Subcutaneous abdominal adipose tissue (tissue), 5 donors: Measurements from ENCODE around the gene CHRM3.

Experiments
- H3K27ac ChIP-seq: one replicate; pipeline ENCODE4 v1.7.0; 2013; ENCODE audit warnings: low read depth, mild to moderate bottlenecking, inconsistent platforms, low read length, moderate library complexity
- H3K27me3 ChIP-seq, 5 donors: one replicate each; pipeline ENCODE4 v1.7.0; 2013; ENCODE audit warnings: low read length in 5 of 5, inconsistent platforms in 1 of 5; ENCODE audit not compliant: control insufficient read depth in 5 of 5, insufficient read depth in 4 of 5
- H3K36me3 ChIP-seq, 5 donors: one replicate each; pipeline ENCODE4 v1.7.0; 2013; ENCODE audit warnings: low read length in 5 of 5; ENCODE audit not compliant: control insufficient read depth in 5 of 5, insufficient read depth in 5 of 5
- H3K4me1 ChIP-seq, 5 donors: one replicate each; pipeline ENCODE4 v1.7.0; 2013; ENCODE audit warnings: low read length in 5 of 5, mild to moderate bottlenecking in 3 of 5, moderate library complexity in 1 of 5; ENCODE audit not compliant: control insufficient read depth in 5 of 5, insufficient read depth in 5 of 5
- H3K4me3 ChIP-seq, 5 donors: one replicate each; pipeline ENCODE4 v1.7.0; 2013; ENCODE audit warnings: low read length in 5 of 5, low read depth in 1 of 5
- H3K9ac ChIP-seq, 5 donors: one replicate each; pipeline ENCODE4 v1.7.0; 2013; ENCODE audit warnings: low read length in 5 of 5, mild to moderate bottlenecking in 4 of 5, moderate library complexity in 3 of 5
- H3K9me3 ChIP-seq, 5 donors: one replicate each; pipeline ENCODE4 v1.7.0; 2013; ENCODE audit warnings: low read length in 5 of 5; ENCODE audit not compliant: control insufficient read depth in 5 of 5
- donor health status: healthy.
- donor health status: healthy.
- donor health status: healthy.
- donor health status: healthy.
- donor health status: healthy.

CHRM3 gene

DNA sequence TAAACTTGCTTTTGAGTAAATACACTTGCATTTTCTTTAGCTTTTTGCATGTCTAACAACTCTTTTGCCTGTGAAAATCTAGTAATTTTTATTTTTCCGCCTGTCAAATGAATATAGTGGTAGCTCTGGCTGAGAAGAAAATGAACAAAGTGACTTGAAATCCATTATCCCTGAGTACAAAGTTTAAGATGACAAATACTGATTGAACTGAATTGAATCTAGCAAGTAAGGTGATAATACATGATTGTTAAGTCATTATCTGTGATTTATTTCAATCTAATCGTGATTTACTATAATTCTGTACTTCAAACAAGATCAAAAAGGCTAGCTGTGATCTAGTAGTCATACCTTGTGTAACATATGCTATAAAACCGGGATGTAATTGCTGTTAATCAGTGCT, 42.8 kb downstream of the CHRM3 start:
- Histone ChIP-seq H3K9me3 (no peaks in the 10 kb centered on the region), H3K4me1 (no peaks in the 10 kb centered on the region), H3K27ac (no peak overlapping the region), H3K4me3 (no peak overlapping the region), H3K9ac (no peak overlapping the region), H3K36me3 (no peaks in the 10 kb centered on the region), H3K27me3 (no peaks in the 10 kb centered on the region)

DNA sequence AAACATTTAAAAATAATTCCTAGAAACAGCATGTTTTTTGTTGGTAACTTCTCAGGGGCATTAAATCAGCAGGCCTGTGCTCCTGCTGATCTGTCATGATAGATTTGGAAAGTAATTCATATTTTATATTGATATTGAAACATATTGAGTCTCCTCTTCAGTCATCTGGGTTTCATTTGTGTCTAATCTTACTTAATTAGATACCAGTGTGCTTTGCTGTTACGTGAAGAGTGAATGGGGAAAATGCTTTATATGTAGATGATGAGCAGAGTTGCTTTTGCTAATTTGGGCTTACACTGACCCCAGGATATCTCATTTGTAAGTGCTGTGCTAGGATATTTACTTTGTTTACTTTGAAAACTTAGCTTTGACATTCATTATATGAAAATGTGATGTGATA, 45.9 kb downstream of the CHRM3 start:
- Histone ChIP-seq H3K4me1 (no peaks in the 10 kb centered on the region), H3K4me3 (no peak overlapping the region), H3K9me3 (no peaks in the 10 kb centered on the region), H3K36me3 (no peaks in the 10 kb centered on the region), H3K27ac (no peak overlapping the region), H3K9ac (no peak overlapping the region), H3K27me3 (no peaks in the 10 kb centered on the region)

DNA sequence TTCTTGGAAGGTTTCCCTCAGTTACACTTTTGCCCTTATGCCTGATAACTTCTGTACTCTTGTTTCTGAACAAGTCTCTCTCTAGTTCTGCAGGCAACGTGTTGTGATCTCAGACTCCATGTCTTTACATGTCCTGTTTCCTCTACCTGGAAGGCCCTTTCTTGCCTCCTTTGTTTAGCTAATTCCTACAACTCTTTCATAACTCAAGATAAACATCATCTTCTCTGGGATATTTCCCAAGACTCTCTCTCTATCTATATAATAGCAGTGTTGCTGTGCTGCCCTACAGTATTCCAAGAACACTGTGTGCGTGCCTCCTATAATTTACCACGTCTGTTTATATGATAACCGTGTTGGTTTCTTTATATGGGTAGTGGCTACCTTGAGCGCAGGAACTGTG, 47.8 kb downstream of the CHRM3 start:
- H3K9ac ChIP-seq: no peak overlapping the region
- H3K4me1 ChIP-seq: no peaks in the 10 kb centered on the region
- no peak overlapping the region for H3K27ac ChIP-seq
- H3K9me3 ChIP-seq: no peaks in the 10 kb centered on the region
- no peaks in the 10 kb centered on the region for H3K36me3 ChIP-seq
- H3K4me3 ChIP-seq: no peak overlapping the region
- no peaks in the 10 kb centered on the region for H3K27me3 ChIP-seq
